Upper lobe of left lung (tissue), 6 donors: ENCODE results near the gene PPP4R3B. TPM values are rescaled to one million over a fixed set of nuclear protein-coding genes. Genes with fewer than 3 reads are reported as not detected.

Experiments used
- ATAC-seq, 2 donors: fragments of 200-7000 bp; cut with Tn5 transposase; one replicate each; pipeline ENCODE4 v1.9.1; 2022; ENCODE audit warnings: mild to moderate bottlenecking in 2 of 2, moderate library complexity in 2 of 2; ENCODE audit not compliant: low FRiP score in 2 of 2
- DNase-seq, 2 donors: peaks; one replicate each; pipeline ENCODE4 v3.0.0-alpha.2; 2019 to 2020
- H3K27ac ChIP-seq, 4 donors: fragments of 200-600 bp; sonication (generic); one replicate each; pipeline ENCODE4 v1.5.1; 2016 to 2019
- H3K27me3 ChIP-seq, 4 donors: fragments of 200-600 bp; sonication (generic); one replicate each; pipeline ENCODE4 v1.5.1; 2017 to 2019
- H3K36me3 ChIP-seq, 4 donors: fragments of 200-600 bp; sonication (generic); one replicate each; pipeline ENCODE4 v1.5.1; 2016 to 2019
- H3K4me1 ChIP-seq, 4 donors: fragments of 200-600 bp; sonication (generic); one replicate each; pipeline ENCODE4 v1.5.1; 2018 to 2019
- H3K4me3 ChIP-seq, 4 donors: fragments of 200-600 bp; sonication (generic); one replicate each; pipeline ENCODE4 v1.5.1; 2017 to 2019; ENCODE audit warnings: mild to moderate bottlenecking in 2 of 4, moderate library complexity in 1 of 4
- H3K9me3 ChIP-seq, 4 donors: fragments of 200-600 bp; sonication (generic); one replicate each; pipeline ENCODE4 v1.5.1; 2018 to 2019
- CTCF ChIP-seq, 6 experiments: fragments of 450-650 bp in 4 of 6; fragments of 200-600 bp in 2 of 6; sonication (generic) in 2 of 6; IDR thresholded peaks; one replicate each; pipeline ENCODE4 v1.5.1; 2016 to 2019; ENCODE audit warnings: antibody characterized with exemption in 6 of 6
- EP300 ChIP-seq, 4 donors: sonication (generic); formaldehyde crosslinking; IDR thresholded peaks; one replicate each; pipeline ENCODE4 v1.5.1; 2017; ENCODE audit warnings: antibody characterized with exemption in 4 of 4, control low read depth in 2 of 4
- POLR2A ChIP-seq, 4 donors: fragments of 450-650 bp; IDR thresholded peaks; one replicate each; pipeline ENCODE4 v1.5.1; 2016 to 2017; ENCODE audit warnings: antibody characterized with exemption in 4 of 4, mild to moderate bottlenecking in 2 of 4
- POLR2AphosphoS5 ChIP-seq, 2 donors: sonication (generic); formaldehyde crosslinking; IDR thresholded peaks; one replicate each; pipeline ENCODE4 v1.5.1; 2017; ENCODE audit warnings: antibody characterized with exemption in 2 of 2
- WGBS, 2 donors: methylation state at CpG; one replicate each; pipeline ENCODE4 v1.1.5; 2017 to 2018; 5-methylcytosine and 5-hydroxymethylcytosine counted together
- total RNA-seq, 6 donors: library from RNA; depleted of rRNA in 4 of 6; stranded (reverse); fragments of >200 nt in 4 of 6; gene quantifications; one replicate each; pipeline versions ENCODE4 v1.1.0 to v1.2.1, GENCODE V29; 2016 to 2021
- donor health status: DM: no; HTN: no; CAD: no; lungs with moderate emphysema.
- donor health status: DM: no; HTN: yes; CAD: no; lungs with severe emphysema.

Gene PPP4R3B
- total RNA-seq, result 100 to 1,000 TPM in 1 of 6 donors, 10 to 100 TPM in 5; 37.2 to 117 (median 53.7) TPM

- ATAC-seq (peak; percentile 98 to 100), DNase-seq (peak; percentile 99)
- H3K27ac ChIP-seq, result peak within 1 kb of the TSS; percentile 96 to 99 (median 98)
- no peaks in the 10 kb centered on the region for H3K9me3 ChIP-seq
- H3K27me3 ChIP-seq, result no peaks in the 10 kb centered on the region
- peaks cover 0 to 30% (median 11%) of the 10 kb centered on the region in 4 donors for H3K36me3 ChIP-seq
- TF ChIP-seq POLR2AphosphoS5 (IDR thresholded peaks at IDR 0.05) (peak; percentile 99), CTCF (IDR thresholded peaks at IDR 0.05) (peak; percentile 43 to 95 (median 89)), EP300 (IDR thresholded peaks at IDR 0.05) (peak in 1 of 4 donors; percentile 89), POLR2A (IDR thresholded peaks at IDR 0.05) (peak in 3 of 4 donors; percentile 91 to 98 (median 94))
- peaks cover 31 to 53% (median 40%) of the 10 kb centered on the region in 4 donors for H3K4me1 ChIP-seq
- 0% methylated on average over 53 to 81 of the region's 82 CpGs for WGBS, 2 donors
- H3K4me3 ChIP-seq, result peak within 1 kb of the TSS; percentile 76 to 95 (median 94)
Observed at GRCh38 chr2:55617175-55618024, at the start of gene PPP4R3B. TSS of gene PPP4R3B (minus strand) at chr2:55617622. CDS start at chr2:55617285, 337 bp downstream.

GRCh38 chr2:55653255-55653654 is 35.8 kb upstream of the PPP4R3B start:
- Histone ChIP-seq H3K27me3 (no peaks in the 10 kb centered on the region), H3K4me3 (no peak overlapping the region), H3K9me3 (no peaks in the 10 kb centered on the region), H3K4me1 (no peaks in the 10 kb centered on the region), H3K27ac (no peak overlapping the region), H3K36me3 (peaks cover 0 to 48% (median 19%) of the 10 kb centered on the region in 4 donors)
- no peak for ATAC-seq
- TF ChIP-seq CTCF (IDR thresholded peaks at IDR 0.05), result no peak
- TF ChIP-seq POLR2A (IDR thresholded peaks at IDR 0.05), result no peak
- no peak for TF ChIP-seq POLR2AphosphoS5 (IDR thresholded peaks at IDR 0.05)
- no peak for TF ChIP-seq EP300 (IDR thresholded peaks at IDR 0.05)
- 90 to 94% methylated on average over 2 of the region's 2 CpGs for WGBS, 2 donors
- no peak for DNase-seq

GRCh38 chr2:55649211-55649610 is 31.8 kb upstream of the PPP4R3B start:
- WGBS, 2 donors, result 94 to 100% methylated on average over 1 of the region's 1 CpG
- no peak overlapping the region for H3K27ac ChIP-seq
- no peaks in the 10 kb centered on the region for H3K9me3 ChIP-seq
- no peaks in the 10 kb centered on the region for H3K4me1 ChIP-seq
- H3K27me3 ChIP-seq, result no peaks in the 10 kb centered on the region
- H3K4me3 ChIP-seq, result no peak overlapping the region
- peaks cover 0 to 45% (median 10%) of the 10 kb centered on the region in 4 donors for H3K36me3 ChIP-seq
- ATAC-seq, result no peak
- TF ChIP-seq CTCF (IDR thresholded peaks at IDR 0.05), result no peak
- no peak for TF ChIP-seq EP300 (IDR thresholded peaks at IDR 0.05)
- no peak for TF ChIP-seq POLR2A (IDR thresholded peaks at IDR 0.05)
- no peak for TF ChIP-seq POLR2AphosphoS5 (IDR thresholded peaks at IDR 0.05)
- no peak for DNase-seq

GRCh38 chr2:55636831-55637230 is 19.4 kb upstream of the PPP4R3B start:
- no peaks in the 10 kb centered on the region for H3K4me1 ChIP-seq
- WGBS, 2 donors, result 95 to 98% methylated on average over 3 of the region's 3 CpGs
- ATAC-seq, result no peak

More at GRCh38 chr2:55636831-55637230, 19.4 kb upstream of the PPP4R3B start:
- TF ChIP-seq CTCF (IDR thresholded peaks at IDR 0.05), result no peak
- TF ChIP-seq POLR2AphosphoS5 (IDR thresholded peaks at IDR 0.05), result no peak
- TF ChIP-seq POLR2A (IDR thresholded peaks at IDR 0.05), result no peak
- no peak for TF ChIP-seq EP300 (IDR thresholded peaks at IDR 0.05)
- peaks cover 0 to 83% (median 28%) of the 10 kb centered on the region in 4 donors for H3K36me3 ChIP-seq
- H3K27ac ChIP-seq, result no peak overlapping the region
- H3K4me3 ChIP-seq, result no peak overlapping the region
- H3K9me3 ChIP-seq, result no peaks in the 10 kb centered on the region
- H3K27me3 ChIP-seq, result no peaks in the 10 kb centered on the region
- DNase-seq, result no peak
